ENCODE measurements around the gene EVPL.

The EVPL gene

GRCh38 chr17:75959051-75959838 lies 67.9 kb downstream of the EVPL start:
- Histone ChIP-seq H3K79me2 (ENCODE audit: insufficient read depth, low read depth) (no peaks in the 10 kb centered on the region), H3K9ac (no peak overlapping the region), H2AFZ (ENCODE audit: low read depth) (no peak overlapping the region), H3K27me3 (ENCODE audit: insufficient read depth, low read depth) (no peaks in the 10 kb centered on the region), H3K36me3 (ENCODE audit: insufficient read depth) (no peaks in the 10 kb centered on the region), H3K27ac (no peak overlapping the region), H3K4me3 (IDR thresholded peaks at IDR 0.05; ENCODE audit: insufficient read depth, low read depth, low read length) (no peak overlapping the region), H4K20me1 (ENCODE audit: insufficient read depth) (no peaks in the 10 kb centered on the region), H3K4me1 (ENCODE audit: low read depth, poor library complexity, severe bottlenecking) (no peaks in the 10 kb centered on the region), H3K4me2 (no peak overlapping the region)
- TF ChIP-seq, protein P1, sequence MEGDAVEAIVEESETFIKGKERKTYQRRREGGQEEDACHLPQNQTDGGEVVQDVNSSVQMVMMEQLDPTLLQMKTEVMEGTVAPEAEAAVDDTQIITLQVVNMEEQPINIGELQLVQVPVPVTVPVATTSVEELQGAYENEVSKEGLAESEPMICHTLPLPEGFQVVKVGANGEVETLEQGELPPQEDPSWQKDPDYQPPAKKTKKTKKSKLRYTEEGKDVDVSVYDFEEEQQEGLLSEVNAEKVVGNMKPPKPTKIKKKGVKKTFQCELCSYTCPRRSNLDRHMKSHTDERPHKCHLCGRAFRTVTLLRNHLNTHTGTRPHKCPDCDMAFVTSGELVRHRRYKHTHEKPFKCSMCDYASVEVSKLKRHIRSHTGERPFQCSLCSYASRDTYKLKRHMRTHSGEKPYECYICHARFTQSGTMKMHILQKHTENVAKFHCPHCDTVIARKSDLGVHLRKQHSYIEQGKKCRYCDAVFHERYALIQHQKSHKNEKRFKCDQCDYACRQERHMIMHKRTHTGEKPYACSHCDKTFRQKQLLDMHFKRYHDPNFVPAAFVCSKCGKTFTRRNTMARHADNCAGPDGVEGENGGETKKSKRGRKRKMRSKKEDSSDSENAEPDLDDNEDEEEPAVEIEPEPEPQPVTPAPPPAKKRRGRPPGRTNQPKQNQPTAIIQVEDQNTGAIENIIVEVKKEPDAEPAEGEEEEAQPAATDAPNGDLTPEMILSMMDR (conservative IDR thresholded peaks at IDR 0.05; ENCODE audit: low read depth, low read length), result no peak
